HG03558 (cell line): ENCODE measurements around the gene NRM.

Experiments used
- ATAC-seq: cut with Tn5 transposase; IDR thresholded peaks from one replicate; pipeline ENCODE4 v1.9.1; 2021; ENCODE audit warnings: moderate number of reproducible peaks; ENCODE audit not compliant: unreplicated experiment; ENCODE audit errors: extremely low read depth

The NRM gene

GRCh38 chr6:30641048-30641447 is 49.7 kb downstream of the NRM start:
- ATAC-seq, result no peak

GRCh38 chr6:30640481-30640880 is 50.3 kb downstream of the NRM start:
- no peak for ATAC-seq
